ENCODE results near the gene FARS2.

DNA sequence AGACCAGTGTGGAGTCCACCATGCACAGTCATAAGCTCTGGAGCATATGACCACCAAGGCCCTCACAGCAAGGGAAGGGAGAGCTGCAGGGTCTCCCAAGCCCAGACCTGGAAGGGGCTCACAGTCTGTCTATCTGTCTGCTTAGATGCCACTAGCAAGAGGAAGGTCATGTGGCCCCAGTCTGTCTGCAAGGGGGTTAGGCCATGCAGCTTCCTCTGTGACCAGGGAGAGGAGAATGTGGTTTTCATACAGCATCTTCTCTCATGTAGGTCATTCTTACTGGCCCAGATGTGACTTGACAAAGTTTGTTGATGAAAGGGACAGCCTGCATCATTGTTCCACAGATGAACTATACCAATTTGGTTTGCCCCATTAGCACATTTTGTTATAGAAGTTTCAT lies 260.8 kb downstream of the FARS2 start:
- TF ChIP-seq, protein P1, sequence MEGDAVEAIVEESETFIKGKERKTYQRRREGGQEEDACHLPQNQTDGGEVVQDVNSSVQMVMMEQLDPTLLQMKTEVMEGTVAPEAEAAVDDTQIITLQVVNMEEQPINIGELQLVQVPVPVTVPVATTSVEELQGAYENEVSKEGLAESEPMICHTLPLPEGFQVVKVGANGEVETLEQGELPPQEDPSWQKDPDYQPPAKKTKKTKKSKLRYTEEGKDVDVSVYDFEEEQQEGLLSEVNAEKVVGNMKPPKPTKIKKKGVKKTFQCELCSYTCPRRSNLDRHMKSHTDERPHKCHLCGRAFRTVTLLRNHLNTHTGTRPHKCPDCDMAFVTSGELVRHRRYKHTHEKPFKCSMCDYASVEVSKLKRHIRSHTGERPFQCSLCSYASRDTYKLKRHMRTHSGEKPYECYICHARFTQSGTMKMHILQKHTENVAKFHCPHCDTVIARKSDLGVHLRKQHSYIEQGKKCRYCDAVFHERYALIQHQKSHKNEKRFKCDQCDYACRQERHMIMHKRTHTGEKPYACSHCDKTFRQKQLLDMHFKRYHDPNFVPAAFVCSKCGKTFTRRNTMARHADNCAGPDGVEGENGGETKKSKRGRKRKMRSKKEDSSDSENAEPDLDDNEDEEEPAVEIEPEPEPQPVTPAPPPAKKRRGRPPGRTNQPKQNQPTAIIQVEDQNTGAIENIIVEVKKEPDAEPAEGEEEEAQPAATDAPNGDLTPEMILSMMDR (conservative IDR thresholded peaks at IDR 0.05 in 1 of 2, IDR thresholded peaks at IDR 0.05 in 1 of 2; ENCODE audit: low read depth in 1 of 2, low read length in 2 of 2) = no peak
- TF ChIP-seq EZH2 (IDR thresholded peaks at IDR 0.05; ENCODE audit: low read length, missing control alignments) = no peak

Measured in fibroblast of lung (primary cell).